HEK293T (cell line): ENCODE measurements around the gene AMBP.

ENCODE experiments used
- CTCF ChIA-PET: fragments of 350-600 bp; formaldehyde crosslinking; extraction: SDS; loops from one replicate; lab custom pipeline; 2021; ENCODE audit warnings: antibody characterized with exemption, inconsistent platforms; lab: Yijun Ruan, JAX
- POLR2A ChIA-PET: fragments of 350-600 bp; formaldehyde crosslinking; extraction: SDS; loops from one replicate; lab custom pipeline; 2020; ENCODE audit warnings: antibody characterized with exemption, inconsistent platforms; lab: Yijun Ruan, JAX
- DNase-seq: peaks from one replicate; pipeline ENCODE4 v3.0.0; 2012; ENCODE audit warnings: mixed read lengths; ENCODE audit errors: extremely low spot score
- ARNT ChIP-seq: fragments of 450-650 bp; IDR thresholded peaks from 2 replicates; pipeline ENCODE4 v1.6.1; 2017; ENCODE audit warnings: mild to moderate bottlenecking
- BHLHE40 ChIP-seq: fragments of 450-650 bp; IDR thresholded peaks from 2 replicates; pipeline ENCODE4 v1.6.1; 2016; ENCODE audit warnings: mild to moderate bottlenecking, moderate library complexity, borderline replicate concordance
- CTBP1 ChIP-seq: fragments of 450-650 bp; IDR thresholded peaks from 2 replicates; pipeline ENCODE4 v1.6.1; 2016; ENCODE audit warnings: borderline replicate concordance
- ELF4 ChIP-seq: fragments of 450-650 bp; IDR thresholded peaks from 2 replicates; pipeline ENCODE4 v1.6.1; 2017; ENCODE audit warnings: antibody characterized with exemption
- FOXA1 ChIP-seq: fragments of 450-650 bp; IDR thresholded peaks from 2 replicates; pipeline ENCODE4 v1.6.1; 2016; ENCODE audit warnings: mild to moderate bottlenecking
- FOXK2 ChIP-seq: fragments of 450-650 bp; IDR thresholded peaks from 2 replicates; pipeline ENCODE4 v1.6.1; 2016; ENCODE audit warnings: mild to moderate bottlenecking
- FOXM1 ChIP-seq: fragments of 450-650 bp; IDR thresholded peaks from 2 replicates; pipeline ENCODE4 v1.6.1; 2017; ENCODE audit warnings: mild to moderate bottlenecking, borderline replicate concordance
- HDGF ChIP-seq: fragments of 450-650 bp; IDR thresholded peaks from 2 replicates; pipeline ENCODE4 v1.6.1; 2017; ENCODE audit warnings: antibody characterized with exemption, borderline replicate concordance
- L3MBTL2 ChIP-seq: fragments of 450-650 bp; conservative IDR thresholded peaks from 2 replicates; pipeline ENCODE4 v1.6.1; 2016; ENCODE audit warnings: mild to moderate bottlenecking
- LEF1 ChIP-seq: fragments of 450-650 bp; IDR thresholded peaks from 2 replicates; pipeline ENCODE4 v1.6.1; 2017; ENCODE audit warnings: mild to moderate bottlenecking, borderline replicate concordance
- NFRKB ChIP-seq: fragments of 450-650 bp; IDR thresholded peaks from 2 replicates; pipeline ENCODE4 v1.6.1; 2016; ENCODE audit warnings: mild to moderate bottlenecking, moderate library complexity
- SP1 ChIP-seq: fragments of 450-650 bp; IDR thresholded peaks from 2 replicates; pipeline ENCODE4 v1.6.1; 2017
- SUZ12 ChIP-seq: fragments of 450-650 bp; IDR thresholded peaks from 2 replicates; pipeline ENCODE4 v1.6.1; 2016; ENCODE audit warnings: mild to moderate bottlenecking
- TARDBP ChIP-seq: fragments of 450-650 bp; IDR thresholded peaks from 2 replicates; pipeline ENCODE4 v1.6.1; 2016
- ZNF384 ChIP-seq: fragments of 450-650 bp; IDR thresholded peaks from 2 replicates; pipeline ENCODE4 v1.6.1; 2016
- TF ChIP-seq, protein P1 (sequence below): fragments of 450-650 bp; IDR thresholded peaks from 2 replicates; pipeline ENCODE4 v1.6.1; 2016

Gene AMBP

DNA sequence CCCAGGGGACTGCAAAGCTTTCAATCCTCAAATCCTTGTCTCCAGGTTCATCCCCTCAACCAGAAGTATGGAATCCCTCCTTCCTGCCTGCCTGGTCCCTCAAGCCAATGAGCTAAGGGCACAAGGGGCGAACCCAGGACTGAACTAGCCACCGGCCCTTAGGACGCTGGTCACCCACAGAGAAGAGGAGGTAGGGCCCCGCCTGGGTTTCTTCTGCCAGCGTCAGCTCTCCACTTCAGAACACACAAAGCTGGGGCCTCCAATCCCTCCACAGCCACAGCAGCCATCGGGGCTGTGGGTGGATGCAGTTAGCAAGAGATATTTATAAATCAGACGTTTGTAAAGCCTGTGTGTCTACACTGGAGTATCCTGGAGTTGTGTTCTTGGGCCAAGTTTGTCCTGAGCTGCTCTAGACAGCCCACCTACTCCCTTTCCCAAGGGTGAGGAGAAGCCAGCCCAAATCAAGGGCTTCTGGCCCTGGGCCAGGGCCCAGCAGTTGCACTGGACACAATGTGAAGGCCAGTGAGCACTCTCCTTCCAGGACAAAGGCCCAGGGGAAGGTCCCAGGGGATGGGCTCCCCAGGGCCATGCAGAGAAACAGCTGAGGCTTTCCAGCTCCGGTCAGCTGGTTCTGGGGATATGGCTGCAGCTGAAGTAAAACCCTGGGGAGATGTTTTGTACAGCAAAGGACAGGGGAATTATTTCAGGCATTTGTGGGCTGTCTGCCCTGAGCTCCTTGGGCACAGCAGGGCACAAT, 18.9 kb downstream of the AMBP start:
- ChIA-PET POLR2A (no interaction called here), CTCF (interaction anchor here (0.5 kb wide), 1 partner anchor 322 kb away, joined by 3 read pairs; no protein-coding TSS in a partner anchor)
- no peak for TF ChIP-seq TARDBP
- no peak for DNase-seq

DNA sequence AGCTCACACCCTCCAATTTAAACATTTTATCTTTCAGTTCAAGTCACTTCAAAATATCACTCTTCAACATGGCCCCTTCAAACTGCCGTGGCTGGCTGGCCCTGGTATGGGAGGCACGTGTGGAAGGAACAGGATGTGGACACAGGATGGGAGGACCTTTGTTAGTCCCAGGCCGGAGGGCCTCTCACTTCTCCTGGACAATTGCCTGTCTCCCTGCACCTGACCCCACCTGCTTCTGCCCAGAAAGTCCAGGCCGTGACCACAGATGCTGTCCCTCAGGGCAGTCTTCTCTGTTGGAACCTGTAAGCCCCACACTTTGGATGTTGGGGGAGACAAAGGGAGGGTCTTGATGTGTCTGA, 19.4 kb downstream of the AMBP start:
- DNase-seq: no peak
- TF ChIP-seq, protein P1, sequence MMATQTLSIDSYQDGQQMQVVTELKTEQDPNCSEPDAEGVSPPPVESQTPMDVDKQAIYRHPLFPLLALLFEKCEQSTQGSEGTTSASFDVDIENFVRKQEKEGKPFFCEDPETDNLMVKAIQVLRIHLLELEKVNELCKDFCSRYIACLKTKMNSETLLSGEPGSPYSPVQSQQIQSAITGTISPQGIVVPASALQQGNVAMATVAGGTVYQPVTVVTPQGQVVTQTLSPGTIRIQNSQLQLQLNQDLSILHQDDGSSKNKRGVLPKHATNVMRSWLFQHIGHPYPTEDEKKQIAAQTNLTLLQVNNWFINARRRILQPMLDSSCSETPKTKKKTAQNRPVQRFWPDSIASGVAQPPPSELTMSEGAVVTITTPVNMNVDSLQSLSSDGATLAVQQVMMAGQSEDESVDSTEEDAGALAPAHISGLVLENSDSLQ: no peak
- TF ChIP-seq ZNF384 (no peak), ELF4 (no peak), HDGF (no peak), SUZ12 (no peak), ARNT (no peak), BHLHE40 (no peak), TARDBP (no peak), LEF1 (no peak), FOXM1 (no peak), NFRKB (no peak), FOXA1 (no peak), FOXK2 (no peak)
- ChIA-PET CTCF (interaction anchor here (0.5 kb wide), 1 partner anchor 321 kb away, joined by 3 read pairs; no protein-coding TSS in a partner anchor), POLR2A (no interaction called here)

DNA sequence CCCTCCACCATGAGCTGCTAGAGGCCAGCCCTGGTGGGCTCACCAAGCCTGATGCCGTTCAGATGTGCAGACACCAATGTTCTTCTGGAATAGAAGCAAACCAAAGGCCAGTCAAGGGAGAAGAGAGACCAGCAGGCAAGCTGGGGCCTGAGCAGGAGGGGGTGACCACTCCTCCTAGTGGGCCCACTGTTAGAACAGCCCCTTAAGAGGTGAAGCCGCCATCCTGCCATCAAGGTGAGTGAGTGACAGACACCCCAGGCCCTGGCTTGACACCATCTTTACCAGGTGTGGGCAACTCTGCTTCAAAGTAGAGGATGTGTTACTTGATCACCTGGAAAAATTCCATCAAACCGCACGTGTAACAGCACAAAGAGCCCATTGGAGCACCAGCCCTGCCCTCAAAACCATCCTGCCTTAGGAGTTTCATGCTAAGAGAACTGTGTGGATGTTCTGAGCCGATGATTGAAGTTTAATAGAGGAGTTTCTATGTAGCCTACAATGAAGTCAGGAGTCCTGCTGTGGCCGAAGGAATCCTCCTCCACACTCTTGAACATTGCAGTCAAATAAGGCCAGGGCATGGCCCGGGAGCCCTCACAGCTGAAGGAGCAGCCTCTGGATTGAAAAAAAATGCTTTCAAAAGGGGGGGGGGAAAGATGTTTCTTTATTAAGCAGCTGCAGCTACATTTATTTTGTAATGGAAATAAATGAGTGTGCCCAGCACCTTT, 20.8 kb downstream of the AMBP start:
- CTCF ChIA-PET: interaction anchor here (0.7 to 0.8 kb wide), 2 partner anchors 25 to 249 kb away, joined by 3 read pairs; no protein-coding TSS in a partner anchor
- DNase-seq: no peak
- no peak for TF ChIP-seq FOXA1
- no peak for TF ChIP-seq CTBP1
- no peak for TF ChIP-seq FOXM1
- TF ChIP-seq SUZ12: no peak
- no peak for TF ChIP-seq ARNT
- no peak for TF ChIP-seq HDGF
- TF ChIP-seq FOXK2: no peak
- TF ChIP-seq ELF4: no peak
- no peak for TF ChIP-seq ZNF384
- TF ChIP-seq NFRKB: no peak
- no peak for TF ChIP-seq BHLHE40
- no peak for TF ChIP-seq TARDBP
- TF ChIP-seq, protein P1: no peak
- no peak for TF ChIP-seq SP1
- TF ChIP-seq L3MBTL2: no peak
- TF ChIP-seq LEF1: no peak

DNA sequence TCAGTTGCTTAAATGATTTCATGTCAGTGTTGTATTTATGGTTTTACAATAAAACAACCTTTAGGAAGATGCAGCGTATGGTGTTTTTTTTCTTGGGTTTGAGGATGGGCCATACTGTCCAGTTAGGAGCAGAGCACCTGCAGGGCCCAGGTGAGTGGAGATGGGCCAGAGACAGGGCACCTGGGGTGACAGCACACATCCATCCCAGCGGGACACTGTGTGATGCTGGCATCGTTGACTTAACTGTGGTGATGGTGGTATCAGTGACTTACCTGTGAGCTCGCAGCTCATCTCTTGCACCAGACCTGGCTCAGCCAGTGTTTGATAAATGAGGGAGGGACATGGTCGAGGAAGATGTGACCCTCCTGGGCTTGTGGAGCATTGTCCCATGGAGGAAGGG, 21.6 kb downstream of the AMBP start:
- TF ChIP-seq NFRKB (no peak), FOXM1 (no peak), L3MBTL2 (no peak), SUZ12 (no peak), FOXA1 (no peak), ELF4 (no peak), BHLHE40 (no peak), SP1 (no peak), CTBP1 (no peak), HDGF (no peak), FOXK2 (no peak), TARDBP (no peak), LEF1 (no peak), ZNF384 (no peak), ARNT (no peak)
- TF ChIP-seq, protein P1: no peak
- ChIA-PET POLR2A (no interaction called here), CTCF (no interaction called here)
- no peak for DNase-seq

More for the DNA sequence above, 20.8 kb downstream of the AMBP start:
- POLR2A ChIA-PET: no interaction called here

DNA sequence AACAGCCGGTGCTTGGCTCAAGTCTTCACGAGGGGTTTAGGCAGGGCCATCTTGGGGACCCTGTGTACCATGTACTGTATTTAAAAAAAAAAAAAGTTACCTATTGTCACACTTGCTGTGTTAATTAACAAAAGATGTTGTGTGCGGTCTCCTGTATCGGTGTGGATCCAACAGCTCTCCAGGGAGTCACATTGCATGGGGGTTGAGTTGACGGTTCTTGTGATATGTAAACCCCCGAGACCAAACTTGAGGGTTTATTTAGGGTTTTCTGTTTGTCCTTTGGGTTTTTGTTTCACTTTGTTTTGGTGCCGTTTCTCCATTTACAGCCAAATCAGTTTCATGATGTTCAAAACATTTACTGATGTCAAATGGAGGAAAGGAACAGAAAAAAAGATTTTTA, 22.2 kb downstream of the AMBP start:
- no peak for DNase-seq
- CTCF ChIA-PET: no interaction called here
- no peak for TF ChIP-seq SP1
- TF ChIP-seq HDGF: no peak
- TF ChIP-seq ZNF384: no peak
- no peak for TF ChIP-seq ARNT
- TF ChIP-seq FOXK2: no peak
- no peak for TF ChIP-seq TARDBP
- no peak for TF ChIP-seq LEF1
- TF ChIP-seq SUZ12: no peak
- no peak for TF ChIP-seq FOXM1
- no peak for TF ChIP-seq BHLHE40
- TF ChIP-seq CTBP1: no peak
- TF ChIP-seq, protein P1: no peak
- TF ChIP-seq ELF4: no peak
- TF ChIP-seq NFRKB: no peak
- POLR2A ChIA-PET: no interaction called here
